ENCODE data around the gene GAPVD1. TPM values are rescaled to one million over a fixed set of nuclear protein-coding genes. Genes with fewer than 3 reads are reported as not detected.
"Not testable (repeated sequence)": the region's sequence is repeated elsewhere in the genome, so short reads cannot be mapped to it uniquely, and the experiment has no call there.

GAPVD1 gene
- total RNA-seq, 2 experiments from 2014 or later = 41.6 to 47.7 TPM

DNA sequence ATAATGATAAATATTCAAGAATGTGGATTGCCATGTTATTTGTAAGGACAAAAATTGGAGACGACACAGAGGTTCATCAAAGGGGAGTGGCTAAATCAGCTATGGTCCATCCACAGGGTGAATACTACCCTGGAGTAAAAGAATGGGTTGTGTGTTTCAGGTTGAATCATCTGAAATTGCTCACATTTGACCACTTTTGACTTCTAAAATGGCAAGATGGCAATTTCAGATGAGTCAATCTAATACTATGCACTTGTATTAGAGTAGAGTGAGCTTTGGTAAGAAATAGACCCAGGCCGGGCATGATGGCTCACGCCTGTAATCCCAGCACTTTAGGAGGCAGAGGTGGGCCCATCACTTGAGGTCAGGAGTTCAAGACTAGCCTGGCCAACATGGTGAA, 131.8 kb downstream of the GAPVD1 start:
- intact Hi-C loops (cut with DNase I, micrococcal nuclease) = no loop called here
- no peaks in the 10 kb centered on the region for H3K4me1 Mint-ChIP-seq
- no peaks in the 10 kb centered on the region for H3K27me3 Mint-ChIP-seq
- H3K9me3 Mint-ChIP-seq (ENCODE audit: low read depth) = no peaks in the 10 kb centered on the region
- H3K36me3 Mint-ChIP-seq (ENCODE audit: low read depth) = no peaks in the 10 kb centered on the region
- POLR2A ChIA-PET = interaction anchor here (0.6 to 0.7 kb wide), 2 partner anchors 11 to 391 kb away, joined by 3 to 4 read pairs; no protein-coding TSS in a partner anchor
- ATAC-seq = peak; percentile 76
- CTCF ChIA-PET = interaction anchor here (0.6 kb wide), 1 partner anchor 447 kb away, joined by 3 read pairs; no protein-coding TSS in a partner anchor
- H3K4me3 Mint-ChIP-seq = no peak overlapping the region
- no peak for DNase-seq
- H3K27ac Mint-ChIP-seq = no peak overlapping the region

DNA sequence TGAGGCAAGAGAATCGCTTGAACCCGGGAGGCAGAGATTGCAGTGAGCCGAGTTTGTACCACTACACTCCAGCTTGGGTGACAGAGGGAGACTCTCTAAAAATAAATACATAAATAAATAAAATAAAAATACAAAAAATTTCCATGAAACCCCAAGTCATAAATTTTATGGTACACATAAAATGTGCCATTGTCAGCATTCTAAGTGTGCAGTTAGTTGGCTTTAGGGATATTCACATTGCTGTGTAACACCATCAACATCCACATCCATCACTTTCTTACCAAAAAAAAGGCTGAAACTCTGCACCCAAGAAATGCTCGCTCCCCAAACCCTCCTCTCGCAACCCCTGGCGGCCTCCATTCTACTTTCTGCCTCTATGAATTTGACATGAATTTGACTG, 135.2 kb downstream of the GAPVD1 start:
- H3K36me3 Mint-ChIP-seq (ENCODE audit: low read depth) = no peaks in the 10 kb centered on the region
- DNase-seq (no peak), ATAC-seq (no peak)
- ChIA-PET POLR2A (no interaction called here), CTCF (interaction anchor here (0.7 kb wide), 1 partner anchor 679 kb away, joined by 4 read pairs; no protein-coding TSS in a partner anchor)
- no peaks in the 10 kb centered on the region for H3K27me3 Mint-ChIP-seq
- no peaks in the 10 kb centered on the region for H3K9me3 Mint-ChIP-seq (ENCODE audit: low read depth)
- intact Hi-C loops (cut with DNase I, micrococcal nuclease) = no loop called here
- H3K4me1 Mint-ChIP-seq = no peaks in the 10 kb centered on the region
- H3K27ac Mint-ChIP-seq = no peak overlapping the region
- no peak overlapping the region for H3K4me3 Mint-ChIP-seq

- CTCF ChIA-PET = no interaction called here
- Mint-ChIP-seq H3K4me3 (no peak overlapping the region), H3K36me3 (ENCODE audit: low read depth) (no peaks in the 10 kb centered on the region), H3K4me1 (no peaks in the 10 kb centered on the region), H3K9me3 (ENCODE audit: low read depth) (no peaks in the 10 kb centered on the region), H3K27ac (no peak overlapping the region), H3K27me3 (no peaks in the 10 kb centered on the region)
- POLR2A ChIA-PET = no interaction called here
- DNase-seq = no peak
- intact Hi-C loops (cut with DNase I, micrococcal nuclease) = no loop called here
- no peak for ATAC-seq
Observed at GRCh38 chr9:125397736-125398135, 136.1 kb downstream of the GAPVD1 start.

- intact Hi-C loops (cut with DNase I, micrococcal nuclease) = no loop called here
- DNase-seq = no peak
Observed at GRCh38 chr9:125398243-125398642, 136.6 kb downstream of the GAPVD1 start.

DNA sequence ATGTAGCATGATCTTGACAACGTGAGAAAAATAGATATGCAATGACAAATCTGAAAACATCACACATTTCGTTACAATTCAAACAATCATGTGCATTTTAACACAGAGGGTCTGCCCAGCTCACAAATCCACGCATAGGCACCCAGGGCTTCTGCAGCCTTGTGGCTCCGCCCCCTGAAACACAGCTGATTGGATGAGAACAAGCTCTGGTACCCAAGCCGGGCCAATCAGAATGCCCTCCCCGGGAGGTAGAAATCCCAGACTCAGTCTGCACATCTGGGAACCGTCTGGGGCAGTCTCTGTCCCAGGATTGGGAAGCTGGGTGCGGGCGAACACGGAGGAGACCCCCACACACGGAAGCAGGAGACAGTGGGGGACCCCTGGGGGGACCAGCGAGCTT, 137.5 kb downstream of the GAPVD1 start:
- no peaks in the 10 kb centered on the region for H3K36me3 Mint-ChIP-seq (ENCODE audit: low read depth)
- no peak for DNase-seq
- no peaks in the 10 kb centered on the region for H3K27me3 Mint-ChIP-seq
- intact Hi-C loops (cut with DNase I, micrococcal nuclease) = no loop called here
- H3K4me3 Mint-ChIP-seq = no peak overlapping the region
- no peaks in the 10 kb centered on the region for H3K9me3 Mint-ChIP-seq (ENCODE audit: low read depth)
- no peak overlapping the region for H3K27ac Mint-ChIP-seq
- no peak for ATAC-seq
- ChIA-PET POLR2A (no interaction called here), CTCF (no interaction called here)
- H3K4me1 Mint-ChIP-seq = no peaks in the 10 kb centered on the region

More at GRCh38 chr9:125398243-125398642, 136.6 kb downstream of the GAPVD1 start:
- Mint-ChIP-seq H3K4me1 (no peaks in the 10 kb centered on the region), H3K36me3 (ENCODE audit: low read depth) (no peaks in the 10 kb centered on the region), H3K4me3 (no peak overlapping the region), H3K27me3 (no peaks in the 10 kb centered on the region), H3K27ac (no peak overlapping the region), H3K9me3 (ENCODE audit: low read depth) (no peaks in the 10 kb centered on the region)
- ATAC-seq = no peak
- CTCF ChIA-PET = no interaction called here
- POLR2A ChIA-PET = no interaction called here

DNA sequence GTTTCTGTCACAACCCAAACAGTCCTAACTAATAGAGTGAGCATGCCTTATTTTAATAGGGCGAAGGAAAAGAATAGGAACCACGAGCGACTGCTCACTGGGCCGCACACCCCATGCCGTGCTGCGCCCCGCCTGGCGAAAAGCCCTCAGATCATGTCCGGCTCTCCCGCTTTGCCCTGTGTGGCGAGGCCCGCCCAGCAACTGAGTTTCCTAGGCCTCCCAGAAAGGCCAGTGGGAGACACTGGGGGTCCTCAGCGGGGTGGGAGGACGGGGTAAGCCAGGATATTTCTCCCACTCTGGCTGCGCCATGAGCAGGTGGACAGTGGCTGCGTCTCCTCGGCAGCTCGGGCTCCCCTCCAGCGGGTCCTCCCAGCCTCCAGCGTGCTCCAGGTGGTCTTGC, 138.0 kb downstream of the GAPVD1 start:
- Mint-ChIP-seq H3K4me3 (no peak overlapping the region), H3K36me3 (ENCODE audit: low read depth) (no peaks in the 10 kb centered on the region), H3K4me1 (no peaks in the 10 kb centered on the region), H3K9me3 (ENCODE audit: low read depth) (no peaks in the 10 kb centered on the region), H3K27ac (no peak overlapping the region), H3K27me3 (no peaks in the 10 kb centered on the region)
- ChIA-PET POLR2A (no interaction called here), CTCF (no interaction called here)
- ATAC-seq (no peak), DNase-seq (no peak)
- intact Hi-C loops (cut with DNase I, micrococcal nuclease) = loop anchor here in 1 of 2 experiments (10.0 kb wide), 1 partner anchor 1095 kb away; no protein-coding TSS in a partner anchor

DNA sequence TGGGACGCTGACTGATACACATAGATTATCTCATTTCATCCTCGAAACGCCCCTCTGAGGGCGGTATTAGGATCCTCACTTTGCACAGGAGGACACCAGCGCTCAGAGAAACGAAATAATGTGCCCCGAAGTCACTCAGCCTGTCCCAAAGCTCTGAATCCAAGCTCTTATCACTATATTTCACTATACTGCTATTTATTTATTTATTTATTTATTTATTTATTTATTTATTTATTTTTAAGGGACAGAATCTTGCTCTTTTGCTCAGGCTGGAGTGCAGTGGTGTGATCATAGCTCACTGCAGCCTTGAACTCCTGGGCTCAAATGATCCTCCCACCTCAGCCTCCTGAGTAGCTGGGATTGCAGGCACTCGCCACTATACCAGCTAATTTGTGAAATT, 138.6 kb downstream of the GAPVD1 start:
- POLR2A ChIA-PET; H3K36me3 Mint-ChIP-seq (ENCODE audit: low read depth); DNase-seq; H3K4me1 Mint-ChIP-seq; H3K27me3 Mint-ChIP-seq; H3K27ac Mint-ChIP-seq; ATAC-seq; H3K4me3 Mint-ChIP-seq; H3K9me3 Mint-ChIP-seq (ENCODE audit: low read depth): not testable (repeated sequence)
- CTCF ChIA-PET = interaction anchor here (0.7 kb wide), 1 partner anchor 11 kb away, joined by 3 read pairs; no protein-coding TSS in a partner anchor
- intact Hi-C loops (cut with DNase I, micrococcal nuclease) = loop anchor here in 1 of 2 experiments (10.0 kb wide), 1 partner anchor 1095 kb away; no protein-coding TSS in a partner anchor

DNA sequence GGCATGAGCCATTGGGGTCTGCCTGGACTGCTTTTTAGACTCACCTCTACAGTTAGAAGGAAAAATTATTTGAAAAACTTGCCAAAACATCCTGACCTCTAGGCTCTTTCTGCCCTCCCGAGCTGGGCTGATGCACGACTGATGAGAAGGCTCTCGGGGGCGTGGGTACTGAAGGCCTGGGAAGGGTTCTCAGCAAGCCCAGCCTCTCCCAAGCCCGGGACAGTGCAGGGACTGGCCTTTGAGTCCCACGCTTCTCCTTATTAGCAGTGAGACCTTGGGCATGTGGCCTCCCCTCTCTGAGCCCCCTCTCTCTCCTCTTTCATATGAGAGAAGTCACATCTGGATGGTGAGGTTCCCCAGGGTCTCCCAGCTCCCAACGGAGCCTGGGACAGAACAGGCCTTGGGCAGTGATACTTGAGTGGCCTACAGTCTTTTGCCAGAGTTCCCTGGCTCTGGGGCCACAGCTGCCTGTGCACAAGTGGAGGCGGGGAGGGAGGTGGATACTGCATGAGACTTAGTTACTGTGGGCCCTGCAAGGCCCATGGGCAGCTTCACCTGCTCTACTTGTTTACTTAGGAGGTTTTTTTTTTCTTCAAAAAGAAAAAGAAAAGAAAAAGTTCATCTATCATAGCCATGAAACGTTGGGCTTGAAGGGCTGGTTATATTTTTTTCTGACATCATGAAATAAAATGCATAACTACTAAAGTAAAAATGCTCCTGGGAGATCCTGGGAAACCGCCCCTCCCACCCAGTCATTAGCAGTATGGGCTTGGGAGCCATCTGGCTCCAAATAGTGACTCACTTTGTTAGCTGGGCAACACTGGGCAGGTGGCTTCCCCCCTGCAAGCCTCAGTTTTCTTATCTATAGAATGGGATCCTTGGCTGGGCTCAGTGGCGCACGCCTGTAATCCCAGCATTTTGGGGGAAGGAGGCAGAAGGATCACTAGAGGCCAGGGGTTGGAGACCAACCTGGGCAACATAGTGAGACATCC, 139.4 kb downstream of the GAPVD1 start:
- no peak overlapping the region for H3K4me3 Mint-ChIP-seq
- H3K36me3 Mint-ChIP-seq (ENCODE audit: low read depth) = no peaks in the 10 kb centered on the region
- H3K27me3 Mint-ChIP-seq = no peaks in the 10 kb centered on the region
- H3K9me3 Mint-ChIP-seq (ENCODE audit: low read depth) = no peaks in the 10 kb centered on the region
- intact Hi-C loops (cut with DNase I, micrococcal nuclease) = loop anchor here in 1 of 2 experiments (10.0 kb wide), 1 partner anchor 1094 kb away; no protein-coding TSS in a partner anchor
- no peaks in the 10 kb centered on the region for H3K4me1 Mint-ChIP-seq
- no peak overlapping the region for H3K27ac Mint-ChIP-seq
- no peak for ATAC-seq
- ChIA-PET POLR2A (no interaction called here), CTCF (interaction anchor here (0.7 kb wide), 2 partner anchors 11 to 221 kb away, joined by 3 read pairs; no protein-coding TSS in a partner anchor)
- no peak for DNase-seq

GRCh38 chr9:125404733-125405132, 143.1 kb downstream of the GAPVD1 start:
- CTCF ChIA-PET = interaction anchor here (1.1 kb wide), 1 partner anchor 226 kb away, joined by 3 read pairs; no protein-coding TSS in a partner anchor
- intact Hi-C loops (cut with DNase I, micrococcal nuclease) = loop anchor here (5.0 to 10.0 kb wide), 5 partner anchors 153 to 1090 kb away; no protein-coding TSS in a partner anchor
- POLR2A ChIA-PET = no interaction called here
- H3K36me3 Mint-ChIP-seq (ENCODE audit: low read depth) = no peaks in the 10 kb centered on the region
- DNase-seq (no peak), ATAC-seq (no peak)
- no peak overlapping the region for H3K27ac Mint-ChIP-seq
- no peak overlapping the region for H3K4me3 Mint-ChIP-seq
- peaks cover 20% of the 10 kb centered on the region for H3K27me3 Mint-ChIP-seq
- no peaks in the 10 kb centered on the region for H3K9me3 Mint-ChIP-seq (ENCODE audit: low read depth)
- H3K4me1 Mint-ChIP-seq = peaks cover 7% of the 10 kb centered on the region

DNA sequence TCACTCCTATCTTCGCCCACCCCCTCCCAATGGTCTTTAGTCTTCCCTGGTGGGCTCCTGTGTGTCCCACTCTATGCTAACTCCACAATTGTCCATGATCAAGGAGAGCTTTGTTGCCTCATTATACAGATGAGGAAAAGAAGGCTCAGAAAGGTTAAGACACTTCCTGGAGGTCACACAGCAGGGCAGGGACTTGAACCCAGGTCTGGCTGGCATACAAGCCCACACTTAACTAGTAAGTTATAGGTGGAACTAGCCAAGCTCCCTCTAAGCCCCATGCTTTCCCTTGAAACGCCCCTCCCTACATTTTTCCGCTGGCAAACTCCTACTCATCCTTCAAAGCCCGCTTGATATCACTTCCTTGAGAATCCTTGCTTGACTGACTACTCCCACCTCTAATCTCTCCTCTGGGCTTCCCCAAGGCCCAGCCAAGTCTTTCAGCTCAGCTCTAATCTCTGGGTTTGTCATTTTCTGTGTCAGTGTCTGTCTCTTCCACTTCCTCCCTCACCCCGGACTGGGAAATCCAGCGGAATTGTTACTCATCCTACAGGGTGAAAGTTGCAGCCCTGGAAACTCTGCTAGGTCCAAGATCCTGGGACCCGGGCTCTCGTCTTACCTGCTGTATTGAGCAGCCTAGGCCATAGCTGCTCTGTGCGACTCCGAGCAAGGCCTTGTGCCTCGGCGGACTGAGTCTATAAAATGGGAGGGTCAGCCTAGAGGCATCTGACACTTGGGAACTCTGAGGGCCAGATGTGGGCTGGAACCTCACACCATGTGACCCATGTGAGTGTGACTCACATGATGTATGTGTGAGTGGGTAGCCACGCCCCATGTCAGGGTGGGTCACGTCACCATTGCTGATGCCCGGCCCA, 144.5 kb downstream of the GAPVD1 start:
- Mint-ChIP-seq H3K4me1 (peaks cover 13% of the 10 kb centered on the region), H3K9me3 (ENCODE audit: low read depth) (no peaks in the 10 kb centered on the region), H3K36me3 (ENCODE audit: low read depth) (peaks cover 2% of the 10 kb centered on the region), H3K4me3 (no peak overlapping the region), H3K27ac (no peak overlapping the region), H3K27me3 (peaks cover 27% of the 10 kb centered on the region)
- ChIA-PET CTCF (interaction anchor here (0.9 to 2.2 kb wide), 3 partner anchors 157 to 1091 kb away, joined by 3 to 12 read pairs (median 5); no protein-coding TSS in a partner anchor), POLR2A (interaction anchor here (0.6 kb wide), 1 partner anchor 991 kb away, joined by 3 read pairs; no protein-coding TSS in a partner anchor)
- ATAC-seq = no peak
- DNase-seq = no peak
- intact Hi-C loops (cut with DNase I, micrococcal nuclease) = loop anchor here (5.0 to 10.0 kb wide), 5 partner anchors 151 to 1089 kb away; no protein-coding TSS in a partner anchor

- Mint-ChIP-seq H3K27me3 (peaks cover 27% of the 10 kb centered on the region), H3K4me3 (no peak overlapping the region), H3K27ac (no peak overlapping the region), H3K9me3 (ENCODE audit: low read depth) (no peaks in the 10 kb centered on the region), H3K4me1 (peaks cover 13% of the 10 kb centered on the region), H3K36me3 (ENCODE audit: low read depth) (peaks cover 2% of the 10 kb centered on the region)
- intact Hi-C loops (cut with DNase I, micrococcal nuclease) = loop anchor here (5.0 to 10.0 kb wide), 5 partner anchors 151 to 1088 kb away; no protein-coding TSS in a partner anchor
- ChIA-PET CTCF (interaction anchor here (0.9 to 2.2 kb wide), 5 partner anchors 118 to 1091 kb away, joined by 3 to 12 read pairs (median 3); no protein-coding TSS in a partner anchor), POLR2A (interaction anchor here (0.6 kb wide), 1 partner anchor 991 kb away, joined by 3 read pairs; no protein-coding TSS in a partner anchor)
- no peak for ATAC-seq
- no peak for DNase-seq
Observed at GRCh38 chr9:125406810-125407087, 145.1 kb downstream of the GAPVD1 start.

Measured in activated CD4-positive, alpha-beta T cell treated with anti-CD3 and anti-CD28 coated beads for 36 hours (primary cell).